Measurements from ENCODE around the gene CCDC146. TPM values are rescaled to one million over a fixed set of nuclear protein-coding genes. Genes with fewer than 3 reads are reported as not detected.
"Not testable (repeated sequence)": the region's sequence is repeated elsewhere in the genome, so short reads cannot be mapped to it uniquely, and the experiment has no call there.

Gene CCDC146
- total RNA-seq, 1 experiment from 2014 or later, result 4.7 TPM

GRCh38 chr7:77177321-77177904, 55.0 kb downstream of the CCDC146 start:
- H3K4me3 ChIP-seq (ENCODE audit: low read length); H3F3A ChIP-seq (ENCODE audit: low read length, unreplicated experiment); H3K4me1 ChIP-seq (ENCODE audit: insufficient read depth, low read length); H3K36me3 ChIP-seq (ENCODE audit: low read depth, low read length); BruUV-seq (replicated peaks); DNase-seq; H3K9me2 ChIP-seq (replicated peaks; ENCODE audit: low read length); H4K20me1 ChIP-seq (ENCODE audit: low read length); H3K9ac ChIP-seq (ENCODE audit: low read length); H3K9me3 ChIP-seq (ENCODE audit: low read length); CTCF ChIA-PET; H2AFZ ChIP-seq (ENCODE audit: low read length); H3K79me2 ChIP-seq (ENCODE audit: low read length); intact Hi-C loops (cut with micrococcal nuclease); H3K4me2 ChIP-seq (ENCODE audit: low read length); H3K27ac ChIP-seq (ENCODE audit: low read length); ATAC-seq; POLR2A ChIA-PET (ENCODE audit: unreplicated experiment); H3K27me3 ChIP-seq (ENCODE audit: low read length): not testable (repeated sequence)

GRCh38 chr7:77178024-77178423, 55.6 kb downstream of the CCDC146 start:
- intact Hi-C loops (cut with micrococcal nuclease); H4K20me1 ChIP-seq (ENCODE audit: low read length); H3K79me2 ChIP-seq (ENCODE audit: low read length); POLR2A ChIA-PET (ENCODE audit: unreplicated experiment); H3K36me3 ChIP-seq (ENCODE audit: low read depth, low read length); H3K4me2 ChIP-seq (ENCODE audit: low read length); H3K27ac ChIP-seq (ENCODE audit: low read length); H3K27me3 ChIP-seq (ENCODE audit: low read length); CTCF ChIA-PET; H3K4me1 ChIP-seq (ENCODE audit: insufficient read depth, low read length); H3K4me3 ChIP-seq (ENCODE audit: low read length); ATAC-seq; H3K9ac ChIP-seq (ENCODE audit: low read length); BruUV-seq (replicated peaks); H2AFZ ChIP-seq (ENCODE audit: low read length); DNase-seq; H3K9me3 ChIP-seq (ENCODE audit: low read length); H3F3A ChIP-seq (ENCODE audit: low read length, unreplicated experiment); H3K9me2 ChIP-seq (replicated peaks; ENCODE audit: low read length): not testable (repeated sequence)

DNA sequence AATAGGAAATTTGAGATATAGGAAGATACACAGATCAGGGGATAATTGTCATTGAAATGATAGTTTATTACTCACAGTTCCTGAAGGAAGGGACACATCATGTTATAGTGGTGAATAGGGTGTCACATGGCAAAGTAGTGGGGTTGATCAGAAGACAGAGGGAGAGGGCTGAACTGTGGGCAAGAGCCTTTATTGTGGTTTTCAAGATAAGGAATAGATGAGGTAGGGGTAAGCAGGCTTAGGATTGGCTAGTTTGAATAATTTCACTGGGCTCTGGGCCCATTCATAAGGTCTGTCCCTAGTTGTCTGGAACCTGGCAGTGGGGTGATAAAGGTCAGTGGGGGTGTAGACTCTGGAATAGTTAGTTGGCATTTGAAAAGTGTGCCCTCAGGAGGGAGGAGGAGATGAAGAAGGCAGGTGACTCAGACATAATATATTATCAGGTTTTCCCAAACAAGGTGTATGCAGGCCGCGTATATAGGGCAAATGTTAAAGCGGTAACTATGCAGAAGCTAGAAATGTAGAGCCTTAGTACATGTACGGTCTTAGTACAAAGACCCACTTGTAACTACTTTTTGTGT, 58.7 kb downstream of the CCDC146 start:
- no peak overlapping the region for H2AFZ ChIP-seq (ENCODE audit: low read length)
- no peak overlapping the region for H3K9ac ChIP-seq (ENCODE audit: low read length)
- CTCF ChIA-PET, result no interaction called here
- TF ChIP-seq, protein P1, sequence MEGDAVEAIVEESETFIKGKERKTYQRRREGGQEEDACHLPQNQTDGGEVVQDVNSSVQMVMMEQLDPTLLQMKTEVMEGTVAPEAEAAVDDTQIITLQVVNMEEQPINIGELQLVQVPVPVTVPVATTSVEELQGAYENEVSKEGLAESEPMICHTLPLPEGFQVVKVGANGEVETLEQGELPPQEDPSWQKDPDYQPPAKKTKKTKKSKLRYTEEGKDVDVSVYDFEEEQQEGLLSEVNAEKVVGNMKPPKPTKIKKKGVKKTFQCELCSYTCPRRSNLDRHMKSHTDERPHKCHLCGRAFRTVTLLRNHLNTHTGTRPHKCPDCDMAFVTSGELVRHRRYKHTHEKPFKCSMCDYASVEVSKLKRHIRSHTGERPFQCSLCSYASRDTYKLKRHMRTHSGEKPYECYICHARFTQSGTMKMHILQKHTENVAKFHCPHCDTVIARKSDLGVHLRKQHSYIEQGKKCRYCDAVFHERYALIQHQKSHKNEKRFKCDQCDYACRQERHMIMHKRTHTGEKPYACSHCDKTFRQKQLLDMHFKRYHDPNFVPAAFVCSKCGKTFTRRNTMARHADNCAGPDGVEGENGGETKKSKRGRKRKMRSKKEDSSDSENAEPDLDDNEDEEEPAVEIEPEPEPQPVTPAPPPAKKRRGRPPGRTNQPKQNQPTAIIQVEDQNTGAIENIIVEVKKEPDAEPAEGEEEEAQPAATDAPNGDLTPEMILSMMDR (conservative IDR thresholded peaks at IDR 0.05; ENCODE audit: low read depth, low read length), result no peak
- TF ChIP-seq EZH2phosphoT487 (IDR thresholded peaks at IDR 0.05; ENCODE audit: borderline replicate concordance, low read length) (no peak), EZH2 (IDR thresholded peaks at IDR 0.05; ENCODE audit: low read length, unreplicated experiment) (no peak)
- intact Hi-C loops (cut with micrococcal nuclease), result no loop called here
- H3K36me3 ChIP-seq (ENCODE audit: low read depth, low read length), result no peaks in the 10 kb centered on the region
- H3K9me3 ChIP-seq (ENCODE audit: low read length), result no peaks in the 10 kb centered on the region
- H3K27me3 ChIP-seq (ENCODE audit: low read length), result no peaks in the 10 kb centered on the region
- no peak overlapping the region for H3K4me2 ChIP-seq (ENCODE audit: low read length)
- H3F3A ChIP-seq (ENCODE audit: low read length, unreplicated experiment), result no peaks in the 10 kb centered on the region
- no TSS peak for BruUV-seq (replicated peaks)
- H3K4me3 ChIP-seq (ENCODE audit: low read length), result no peak overlapping the region
- DNase-seq (no peak), ATAC-seq (no peak)
- no peaks in the 10 kb centered on the region for H3K4me1 ChIP-seq (ENCODE audit: insufficient read depth, low read length)
- no peaks in the 10 kb centered on the region for H3K9me2 ChIP-seq (replicated peaks; ENCODE audit: low read length)
- no peaks in the 10 kb centered on the region for H3K79me2 ChIP-seq (ENCODE audit: low read length)
- POLR2A ChIA-PET (ENCODE audit: unreplicated experiment), result no interaction called here
- H3K27ac ChIP-seq (ENCODE audit: low read length), result no peak overlapping the region
- no peaks in the 10 kb centered on the region for H4K20me1 ChIP-seq (ENCODE audit: low read length)

GRCh38 chr7:77181734-77182133, 59.3 kb downstream of the CCDC146 start:
- Histone ChIP-seq H3K9me3 (ENCODE audit: low read length) (no peaks in the 10 kb centered on the region), H3F3A (ENCODE audit: low read length, unreplicated experiment) (no peaks in the 10 kb centered on the region), H3K4me3 (ENCODE audit: low read length) (no peak overlapping the region), H3K36me3 (ENCODE audit: low read depth, low read length) (no peaks in the 10 kb centered on the region), H2AFZ (ENCODE audit: low read length) (no peak overlapping the region), H4K20me1 (ENCODE audit: low read length) (no peaks in the 10 kb centered on the region), H3K4me2 (ENCODE audit: low read length) (no peak overlapping the region), H3K79me2 (ENCODE audit: low read length) (no peaks in the 10 kb centered on the region), H3K27ac (ENCODE audit: low read length) (no peak overlapping the region), H3K27me3 (ENCODE audit: low read length) (no peaks in the 10 kb centered on the region), H3K9me2 (replicated peaks; ENCODE audit: low read length) (no peaks in the 10 kb centered on the region), H3K4me1 (ENCODE audit: insufficient read depth, low read length) (no peaks in the 10 kb centered on the region), H3K9ac (ENCODE audit: low read length) (no peak overlapping the region)
- DNase-seq (no peak), ATAC-seq (no peak)
- intact Hi-C loops (cut with micrococcal nuclease), result no loop called here
- ChIA-PET POLR2A (ENCODE audit: unreplicated experiment) (no interaction called here), CTCF (no interaction called here)
- BruUV-seq (replicated peaks), result no TSS peak
- no peak for TF ChIP-seq EZH2phosphoT487 (IDR thresholded peaks at IDR 0.05; ENCODE audit: borderline replicate concordance, low read length)
- TF ChIP-seq EZH2 (IDR thresholded peaks at IDR 0.05; ENCODE audit: low read length, unreplicated experiment), result no peak
- TF ChIP-seq, protein P1 (conservative IDR thresholded peaks at IDR 0.05; ENCODE audit: low read depth, low read length), result no peak
